Stimulated activated naive B cell treated with anti-CD40 and anti-IgM and Interleukin-4, amounts not matched to agents 10 μg/mL and 1 μg/mL and 100 μg/mL, for 72 hours (primary cell): ENCODE results near the gene USP24.
"Not testable (repeated sequence)": the region's sequence is repeated elsewhere in the genome, so short reads cannot be mapped to it uniquely, and the experiment has no call there.

Experiments
- ATAC-seq, 2 donors: fragments of 150-1000 bp; cut with Tn5 transposase; replicated peaks; 2 replicates each; pipeline ENCODE4 v1.10.0; 2021; ENCODE audit warnings: moderate library complexity in 1 of 2
- DNase-seq: peaks from one replicate; pipeline ENCODE4 v3.0.0; 2021
- H3K27ac Mint-ChIP-seq: one replicate; pipeline ENCODE4 v1.8.0; 2022; ENCODE audit warnings: mild to moderate bottlenecking, mixed read lengths
- H3K27me3 Mint-ChIP-seq, 2 donors: one replicate each; pipeline ENCODE4 v1.8.0; 2022; ENCODE audit warnings: mixed read lengths in 2 of 2
- H3K36me3 Mint-ChIP-seq, 2 donors: one replicate each; pipeline ENCODE4 v1.8.0; 2022; ENCODE audit warnings: mixed read lengths in 2 of 2, mild to moderate bottlenecking in 1 of 2
- H3K4me1 Mint-ChIP-seq, 2 donors: one replicate each; pipeline ENCODE4 v1.8.0; 2022; ENCODE audit warnings: mixed read lengths in 2 of 2, mild to moderate bottlenecking in 1 of 2
- H3K4me3 Mint-ChIP-seq, 2 donors: one replicate each; pipeline ENCODE4 v1.8.0; 2022; ENCODE audit warnings: mild to moderate bottlenecking in 2 of 2, mixed read lengths in 2 of 2, moderate library complexity in 1 of 2
- H3K9me3 Mint-ChIP-seq, 2 donors: one replicate each; pipeline ENCODE4 v1.8.0; 2022; ENCODE audit warnings: mixed read lengths in 2 of 2, mild to moderate bottlenecking in 1 of 2

The USP24 gene

DNA sequence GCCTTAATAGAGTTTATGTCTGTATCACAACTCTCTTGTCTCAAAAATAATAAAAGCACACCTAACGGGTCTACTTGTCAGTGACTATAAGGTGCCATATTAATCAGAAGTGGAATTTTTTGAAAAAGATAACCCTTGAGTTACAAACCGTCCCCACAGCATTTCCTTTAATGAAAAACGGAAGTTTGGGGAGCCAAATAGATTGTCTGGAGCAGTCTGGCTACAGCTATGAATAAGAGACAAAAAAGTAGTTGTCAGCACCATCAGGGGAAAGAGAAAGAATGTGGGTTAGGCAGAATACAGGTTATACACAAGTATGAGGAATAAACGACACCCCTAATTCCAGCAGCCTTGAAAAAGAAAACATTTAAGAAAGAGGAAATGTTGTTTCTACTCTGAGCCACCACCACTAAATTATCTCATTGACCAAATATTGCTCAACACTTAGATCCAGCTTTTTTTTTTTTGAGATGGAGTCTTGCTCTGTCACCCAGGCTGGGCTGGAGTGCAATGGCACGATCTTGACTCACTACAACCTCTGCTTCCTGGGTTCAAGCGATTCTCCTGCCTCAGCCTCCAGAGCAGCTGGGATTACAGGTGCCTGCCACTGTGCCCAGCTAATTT is 29.4 kb upstream of the USP24 start:
- Mint-ChIP-seq H3K9me3 (peaks cover 2 to 4% of the 10 kb centered on the region in 2 donors), H3K36me3 (no peaks in the 10 kb centered on the region), H3K4me3 (no peak overlapping the region), H3K4me1 (peaks cover 12 to 17% of the 10 kb centered on the region in 2 donors), H3K27me3 (no peaks in the 10 kb centered on the region), H3K27ac (peak overlapping the region; percentile 9)
- ATAC-seq (peak; percentile 68 to 82), DNase-seq (no peak)

DNA sequence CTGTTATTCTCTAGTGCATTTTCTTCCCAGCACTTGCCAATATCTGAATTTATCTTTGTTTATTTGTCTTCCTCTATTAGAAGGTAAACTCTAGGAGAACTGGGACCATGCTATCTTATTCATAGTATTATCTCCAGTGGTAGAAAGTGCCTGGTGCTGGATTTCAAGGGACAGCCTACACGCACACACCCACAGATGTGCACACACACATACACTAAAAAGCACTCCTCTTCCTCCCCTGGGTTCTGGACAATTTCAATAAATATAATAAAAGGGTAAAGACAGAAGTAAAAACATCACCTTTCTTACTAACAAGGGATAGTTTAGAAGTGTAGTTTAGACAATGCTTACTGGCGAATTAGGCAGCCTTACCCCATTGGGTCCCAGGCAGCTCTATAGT is 28.5 kb upstream of the USP24 start:
- ATAC-seq (no peak), DNase-seq (no peak)
- Mint-ChIP-seq H3K4me1 (peaks cover 12 to 17% of the 10 kb centered on the region in 2 donors), H3K9me3 (peaks cover 2 to 4% of the 10 kb centered on the region in 2 donors), H3K27ac (no peak overlapping the region), H3K4me3 (no peak overlapping the region), H3K27me3 (no peaks in the 10 kb centered on the region), H3K36me3 (no peaks in the 10 kb centered on the region)

DNA sequence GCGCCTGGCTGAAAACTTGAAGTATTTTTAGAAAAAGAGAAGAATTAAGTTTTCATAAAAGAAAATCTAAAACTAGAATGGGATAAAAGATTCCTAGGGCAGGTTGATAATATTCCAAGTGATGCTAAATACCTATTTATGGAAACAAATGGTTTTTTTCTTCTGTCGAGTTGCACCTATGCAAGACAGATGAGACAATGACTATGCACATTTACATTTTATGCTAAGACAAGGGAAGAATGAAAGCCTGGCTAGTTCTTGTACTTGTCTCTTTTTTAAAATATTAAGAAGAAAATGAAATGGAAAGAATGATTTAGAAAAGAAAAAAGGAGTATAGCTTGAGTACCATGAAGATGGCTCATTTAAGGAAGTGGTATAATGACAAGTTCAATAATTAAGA is 24.4 kb upstream of the USP24 start:
- H3K4me1 Mint-ChIP-seq: peaks cover 9 to 12% of the 10 kb centered on the region in 2 donors
- no peaks in the 10 kb centered on the region for H3K36me3 Mint-ChIP-seq
- no peak for DNase-seq
- no peak overlapping the region for H3K4me3 Mint-ChIP-seq
- H3K27ac Mint-ChIP-seq: no peak overlapping the region
- no peaks in the 10 kb centered on the region for H3K27me3 Mint-ChIP-seq
- ATAC-seq: no peak
- peaks cover 2 to 4% of the 10 kb centered on the region in 2 donors for H3K9me3 Mint-ChIP-seq

DNA sequence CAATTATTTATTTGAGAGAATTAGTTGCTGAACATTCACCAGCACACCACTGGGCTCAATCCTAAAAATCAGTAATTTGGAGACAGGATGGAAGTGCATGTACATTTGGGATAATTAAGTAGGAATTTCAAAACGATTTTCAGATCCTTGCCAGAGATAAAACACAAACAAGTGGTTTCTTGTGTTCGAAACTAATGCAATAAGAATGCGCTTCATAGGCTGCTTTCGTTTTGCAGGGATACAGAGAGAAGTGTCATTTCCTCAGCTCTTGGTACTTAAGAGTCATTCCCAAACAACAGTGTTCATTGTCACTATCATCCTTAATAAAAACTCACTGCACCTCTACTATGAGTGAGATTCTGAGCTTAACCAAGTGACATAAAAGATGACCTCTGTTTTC is 20.6 kb upstream of the USP24 start:
- no peak overlapping the region for H3K4me3 Mint-ChIP-seq
- DNase-seq (no peak), ATAC-seq (no peak)
- H3K27ac Mint-ChIP-seq: no peak overlapping the region
- H3K9me3 Mint-ChIP-seq: peaks cover 2 to 4% of the 10 kb centered on the region in 2 donors
- no peaks in the 10 kb centered on the region for H3K36me3 Mint-ChIP-seq
- H3K27me3 Mint-ChIP-seq: peaks cover 0 to 11% of the 10 kb centered on the region in 2 donors
- peaks cover 16 to 26% of the 10 kb centered on the region in 2 donors for H3K4me1 Mint-ChIP-seq

DNA sequence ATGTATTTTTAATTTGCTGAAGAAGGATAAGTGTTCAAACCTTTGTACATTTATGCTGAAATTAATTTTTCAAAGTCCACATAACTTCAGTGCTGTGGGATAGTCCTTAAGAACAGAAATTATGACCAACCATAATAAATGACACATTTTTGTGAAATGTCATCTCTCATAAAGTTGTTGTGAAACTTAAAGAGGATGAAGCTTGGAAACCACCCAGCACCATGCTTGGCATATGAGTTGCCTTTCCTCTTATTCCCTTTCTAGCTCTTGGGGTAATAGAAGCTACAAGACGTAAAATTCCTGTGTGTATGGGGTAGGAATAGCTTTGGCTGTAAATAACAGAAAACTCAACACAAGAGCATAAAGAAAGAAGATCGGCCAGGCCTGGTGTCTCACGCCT is 18.9 kb upstream of the USP24 start:
- peaks cover 16 to 31% of the 10 kb centered on the region in 2 donors for H3K4me1 Mint-ChIP-seq
- no peaks in the 10 kb centered on the region for H3K9me3 Mint-ChIP-seq
- no peak overlapping the region for H3K4me3 Mint-ChIP-seq
- no peaks in the 10 kb centered on the region for H3K36me3 Mint-ChIP-seq
- H3K27me3 Mint-ChIP-seq: peaks cover 0 to 11% of the 10 kb centered on the region in 2 donors
- DNase-seq (no peak), ATAC-seq (peak in 1 of 2 donors; percentile 42)
- peak overlapping the region; percentile 62 for H3K27ac Mint-ChIP-seq

DNA sequence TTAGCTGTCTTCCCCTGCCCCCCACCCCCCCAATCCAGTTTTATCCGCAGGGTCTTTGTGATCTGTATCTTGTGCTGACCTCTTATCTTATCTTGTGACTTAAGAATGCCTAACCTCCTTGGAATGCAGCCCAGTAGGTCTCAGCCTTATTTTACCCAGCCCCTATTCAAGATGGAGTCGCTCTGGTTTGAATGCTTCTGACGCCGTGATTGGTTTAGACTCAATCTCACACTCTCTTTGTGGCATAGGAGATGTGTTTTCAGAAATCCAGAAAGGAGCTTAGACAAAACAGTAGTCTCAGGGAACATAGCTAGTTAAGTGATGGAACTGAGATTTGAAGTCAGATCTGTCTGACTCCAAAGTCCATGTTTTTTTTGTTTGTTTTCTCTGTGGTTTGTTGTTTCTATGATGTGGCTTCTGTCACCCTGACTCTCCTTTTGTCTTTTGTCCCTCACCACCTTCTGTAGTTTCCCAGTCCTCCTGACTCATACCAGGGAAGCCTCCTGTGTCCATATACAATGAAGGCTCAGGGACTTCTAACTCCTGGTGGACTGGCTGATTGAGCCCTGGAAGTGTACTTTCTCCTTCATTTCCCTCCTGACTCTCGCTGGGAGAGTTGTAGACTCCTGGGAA is 18.1 kb upstream of the USP24 start:
- H3K4me3 Mint-ChIP-seq: no peak overlapping the region
- ATAC-seq (no peak), DNase-seq (no peak)
- no peaks in the 10 kb centered on the region for H3K36me3 Mint-ChIP-seq
- H3K27ac Mint-ChIP-seq: peak overlapping the region; percentile 62
- H3K4me1 Mint-ChIP-seq: peaks cover 16 to 31% of the 10 kb centered on the region in 2 donors
- peaks cover 0 to 11% of the 10 kb centered on the region in 2 donors for H3K27me3 Mint-ChIP-seq
- H3K9me3 Mint-ChIP-seq: no peaks in the 10 kb centered on the region

DNA sequence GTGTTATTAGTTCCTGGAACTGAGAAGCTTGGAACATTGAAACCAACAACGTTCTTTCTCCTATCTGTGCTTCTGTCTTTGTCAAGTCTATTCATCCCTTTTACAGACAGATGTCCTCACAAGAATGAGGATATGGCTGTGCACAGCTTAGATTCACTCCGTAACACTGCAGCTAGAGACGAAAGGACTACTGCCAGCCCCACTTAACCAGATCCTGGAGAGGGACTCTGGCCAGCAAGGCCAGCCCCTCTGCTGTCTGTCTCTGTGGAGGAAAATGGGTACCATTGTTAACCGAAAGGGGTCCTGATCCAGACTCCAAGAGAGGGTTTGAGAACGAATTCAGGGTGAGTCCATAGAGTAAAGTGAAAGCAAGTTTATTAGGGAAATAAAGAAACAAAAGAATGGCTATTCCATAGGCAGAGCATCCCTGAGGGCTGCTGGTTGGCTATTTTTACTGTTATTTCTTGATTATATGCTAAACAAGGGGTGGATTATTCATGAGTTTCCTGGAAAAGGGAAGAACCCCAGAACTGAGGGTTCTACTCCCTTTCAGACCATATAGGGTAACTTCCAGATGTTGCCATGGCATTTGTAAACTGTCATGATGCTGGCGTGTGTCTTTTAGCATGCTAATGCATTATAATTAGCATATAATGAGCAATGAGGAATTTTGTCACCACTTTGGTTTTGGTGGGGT is 17.4 kb upstream of the USP24 start:
- Mint-ChIP-seq H3K36me3 (no peaks in the 10 kb centered on the region), H3K9me3 (no peaks in the 10 kb centered on the region), H3K4me3 (no peak overlapping the region), H3K27me3 (peaks cover 0 to 11% of the 10 kb centered on the region in 2 donors), H3K27ac (no peak overlapping the region), H3K4me1 (peaks cover 16 to 31% of the 10 kb centered on the region in 2 donors)
- DNase-seq (no peak), ATAC-seq (no peak)

DNA sequence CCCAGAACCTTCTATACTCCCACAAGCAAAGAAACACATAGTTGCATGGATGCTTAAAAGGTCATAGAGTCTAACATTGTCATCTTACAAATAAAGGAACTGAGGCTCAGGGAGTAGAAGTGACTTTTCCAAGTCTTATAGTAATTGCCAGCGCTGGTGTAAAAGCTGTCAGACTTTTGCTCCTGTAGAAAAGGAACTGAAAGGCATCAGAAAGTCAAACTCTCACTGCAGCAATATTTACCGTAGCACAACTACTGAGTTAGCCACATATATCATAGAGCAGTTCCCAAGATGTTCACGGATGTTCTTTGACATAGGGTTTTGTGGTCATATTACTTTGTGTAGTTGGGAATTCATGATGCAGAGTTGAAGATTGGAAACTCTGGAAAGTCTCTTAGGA is 16.6 kb upstream of the USP24 start:
- peak; percentile 61 to 62 for ATAC-seq
- Mint-ChIP-seq H3K27ac (no peak overlapping the region), H3K27me3 (peaks cover 0 to 11% of the 10 kb centered on the region in 2 donors), H3K4me3 (no peak overlapping the region), H3K9me3 (peaks cover 0 to 2% of the 10 kb centered on the region in 2 donors), H3K36me3 (no peaks in the 10 kb centered on the region), H3K4me1 (peaks cover 16 to 31% of the 10 kb centered on the region in 2 donors)
- DNase-seq: no peak

DNA sequence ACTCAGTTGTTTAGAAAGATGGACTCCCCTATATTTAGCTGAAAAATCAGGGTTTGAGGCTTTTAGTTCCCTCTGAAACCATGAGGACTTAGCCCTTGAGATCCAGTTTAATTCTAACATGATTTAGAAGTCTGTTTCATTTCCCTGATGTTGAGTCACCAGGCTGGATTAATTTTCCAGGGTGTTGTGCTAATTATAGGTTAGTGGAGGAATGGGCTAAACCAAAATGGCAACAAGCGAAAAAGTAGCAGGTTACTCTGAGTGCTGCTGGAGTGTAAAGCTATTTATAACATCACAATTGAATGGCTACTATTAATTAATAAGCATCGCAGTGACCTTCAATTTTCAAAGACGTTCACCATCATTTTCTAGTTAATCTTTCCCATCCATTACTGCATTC is 15.5 kb upstream of the USP24 start:
- no peak for DNase-seq
- H3K4me3 Mint-ChIP-seq: no peak overlapping the region
- no peak for ATAC-seq

DNA sequence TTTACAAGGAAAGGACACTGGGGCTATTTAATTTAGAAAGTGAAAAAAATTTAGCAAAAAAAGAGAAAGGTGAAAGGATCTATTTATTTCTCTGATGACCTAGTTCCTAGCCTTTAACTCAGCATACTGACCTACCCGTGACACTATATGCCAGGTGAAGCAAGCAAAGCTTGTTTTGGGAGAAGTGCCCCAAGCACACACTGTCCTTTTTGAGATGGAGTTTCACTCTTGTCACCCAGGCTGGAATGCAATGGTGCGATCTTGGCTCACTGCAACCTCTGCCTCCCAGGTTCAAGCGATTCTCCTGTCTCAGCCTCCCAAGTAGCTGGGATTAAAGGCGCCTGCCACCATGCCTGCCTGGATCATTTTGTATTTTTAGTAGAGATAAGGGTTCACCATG is 14.6 kb upstream of the USP24 start:
- Mint-ChIP-seq H3K27me3 (peaks cover 0 to 11% of the 10 kb centered on the region in 2 donors), H3K4me1 (peaks cover 16 to 31% of the 10 kb centered on the region in 2 donors)
- not testable (repeated sequence) for H3K27ac Mint-ChIP-seq, H3K4me3 Mint-ChIP-seq, DNase-seq, H3K9me3 Mint-ChIP-seq, H3K36me3 Mint-ChIP-seq, ATAC-seq

More for the DNA sequence above, 15.5 kb upstream of the USP24 start:
- Mint-ChIP-seq H3K4me1 (peaks cover 16 to 31% of the 10 kb centered on the region in 2 donors), H3K27me3 (peaks cover 0 to 11% of the 10 kb centered on the region in 2 donors), H3K36me3 (no peaks in the 10 kb centered on the region), H3K27ac (no peak overlapping the region), H3K9me3 (peaks cover 0 to 2% of the 10 kb centered on the region in 2 donors)

DNA sequence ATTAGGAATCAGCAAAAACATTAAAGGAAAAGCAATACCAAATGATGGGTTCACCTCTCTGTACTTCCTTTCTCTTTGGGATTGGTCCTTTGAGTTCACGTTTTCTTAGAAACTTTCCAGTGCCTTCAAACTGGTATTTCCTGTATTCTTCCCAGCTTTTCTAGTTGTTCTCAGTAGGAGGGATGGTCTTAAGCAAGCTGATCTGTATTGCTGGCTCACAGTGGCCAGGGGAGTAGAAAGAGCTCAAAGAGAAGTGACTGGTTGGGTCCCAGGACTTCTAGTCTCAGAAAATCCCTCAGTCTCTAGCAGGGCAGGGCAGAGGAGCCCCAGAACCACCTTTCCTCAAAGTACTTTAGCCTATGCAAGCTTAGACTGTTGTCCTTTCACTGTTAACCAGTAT is 10.1 kb upstream of the USP24 start:
- Mint-ChIP-seq H3K27me3 (no peaks in the 10 kb centered on the region), H3K27ac (no peak overlapping the region), H3K9me3 (peaks cover 0 to 2% of the 10 kb centered on the region in 2 donors), H3K4me1 (peaks cover 0 to 5% of the 10 kb centered on the region in 2 donors), H3K36me3 (no peaks in the 10 kb centered on the region), H3K4me3 (no peak overlapping the region)
- ATAC-seq (no peak), DNase-seq (no peak)

DNA sequence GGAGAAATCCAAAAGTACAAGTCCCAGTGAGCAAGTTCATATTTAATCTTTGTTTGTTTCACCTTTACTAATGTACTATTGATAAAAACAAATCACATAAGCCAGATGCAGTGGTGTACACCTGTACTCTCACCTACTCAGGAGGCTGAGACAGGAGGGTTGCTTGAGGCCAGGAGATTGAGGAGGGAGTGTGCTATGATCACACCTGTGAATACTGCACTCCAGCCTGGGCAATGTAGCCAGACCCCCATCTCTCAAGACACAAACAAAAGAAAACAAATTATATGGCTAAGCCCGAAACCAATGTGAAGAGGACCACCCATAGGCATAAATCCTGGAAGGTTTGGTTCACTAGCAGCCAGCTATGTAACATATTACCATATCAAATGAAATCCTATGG is 9.6 kb upstream of the USP24 start:
- no peak for DNase-seq
- Mint-ChIP-seq H3K27ac (no peak overlapping the region), H3K4me1 (peaks cover 0 to 5% of the 10 kb centered on the region in 2 donors), H3K9me3 (peaks cover 0 to 2% of the 10 kb centered on the region in 2 donors), H3K36me3 (no peaks in the 10 kb centered on the region), H3K27me3 (no peaks in the 10 kb centered on the region), H3K4me3 (no peak overlapping the region)
- no peak for ATAC-seq

DNA sequence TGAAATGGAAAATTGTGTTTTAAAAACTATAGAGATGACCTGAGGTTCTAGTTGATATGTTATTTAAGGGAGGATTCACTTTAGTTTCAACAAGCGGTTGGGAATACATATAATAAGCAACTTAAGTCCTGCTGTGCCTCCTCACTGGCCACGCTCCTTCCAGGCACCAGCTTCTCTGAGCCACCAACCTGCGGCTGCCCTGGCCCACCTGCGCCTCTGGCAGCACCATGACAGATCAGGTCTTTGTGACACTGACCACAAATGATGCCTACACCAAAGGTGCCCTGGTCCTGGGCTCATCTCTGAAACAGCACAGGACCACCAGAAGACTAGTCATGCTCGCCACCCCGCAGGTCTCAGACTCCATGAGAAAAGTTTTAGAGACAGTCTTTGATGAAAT is 7.0 kb upstream of the USP24 start:
- H3K4me3 Mint-ChIP-seq: no peak overlapping the region
- no peak overlapping the region for H3K27ac Mint-ChIP-seq
- no peaks in the 10 kb centered on the region for H3K36me3 Mint-ChIP-seq
- ATAC-seq: no peak
- no peaks in the 10 kb centered on the region for H3K9me3 Mint-ChIP-seq
- no peak for DNase-seq
- H3K27me3 Mint-ChIP-seq: no peaks in the 10 kb centered on the region
- peaks cover 8 to 11% of the 10 kb centered on the region in 2 donors for H3K4me1 Mint-ChIP-seq

DNA sequence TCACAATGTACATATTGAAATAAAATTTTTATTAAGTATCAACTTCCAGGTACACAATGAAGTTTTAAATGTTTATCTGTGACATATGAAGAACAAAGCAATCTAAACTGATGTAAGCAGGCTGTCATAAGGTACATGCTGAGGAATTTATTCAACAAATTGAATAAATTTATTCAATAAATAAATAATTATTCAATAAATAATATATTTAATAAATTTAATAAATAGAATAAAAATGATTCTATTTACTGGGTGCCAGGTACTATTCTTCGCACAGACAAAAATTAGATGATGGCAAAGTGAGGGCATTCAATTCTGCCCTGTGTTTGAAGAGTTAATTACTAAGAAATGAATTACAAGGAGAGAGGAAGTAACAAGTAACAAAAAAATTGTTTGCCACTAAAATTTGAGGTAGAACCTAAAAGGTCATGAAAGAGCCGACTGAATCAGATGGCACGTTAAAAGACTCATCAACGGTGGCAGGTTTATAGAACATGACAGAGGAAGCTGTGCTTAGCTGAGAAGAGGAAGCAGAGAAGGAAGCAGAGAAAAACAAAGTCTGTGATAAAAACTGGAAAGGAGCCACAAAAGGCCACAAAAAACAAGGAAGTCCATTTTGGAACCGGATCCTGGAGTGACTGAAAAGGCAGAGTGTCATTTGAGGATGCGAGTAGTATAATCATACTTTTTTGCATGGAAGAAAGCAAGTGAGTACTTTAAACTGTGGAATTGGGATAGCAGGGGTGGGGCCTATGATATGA is 2.2 kb upstream of the USP24 start:
- H3K4me3 Mint-ChIP-seq: peak overlapping the region; percentile 55 to 58
- no peaks in the 10 kb centered on the region for H3K9me3 Mint-ChIP-seq
- H3K27ac Mint-ChIP-seq: peak overlapping the region; percentile 66
- peaks cover 12 to 24% of the 10 kb centered on the region in 2 donors for H3K36me3 Mint-ChIP-seq
- no peaks in the 10 kb centered on the region for H3K27me3 Mint-ChIP-seq
- ATAC-seq: peak; percentile 64
- peaks cover 30 to 35% of the 10 kb centered on the region in 2 donors for H3K4me1 Mint-ChIP-seq
- DNase-seq: peak; percentile 50
